Loucy (cell line): ENCODE measurements around the gene EIF2S3.

Source experiments
- H2AFZ ChIP-seq: fragments of 200-600 bp; sonication (generic); 2 replicates; pipeline ENCODE4 v1.6.0; 2016; ENCODE audit warnings: antibody characterized with exemption, mild to moderate bottlenecking, low read length, moderate library complexity
- H3F3A ChIP-seq: fragments of 200-600 bp; 2 replicates; pipeline ENCODE4 v1.6.0; 2016; ENCODE audit warnings: antibody characterized with exemption, low read depth, mild to moderate bottlenecking
- H3K27me3 ChIP-seq: fragments of 200-600 bp; sonication (generic); 2 replicates; pipeline ENCODE4 v1.6.1; 2014; ENCODE audit warnings: low read length, mild to moderate bottlenecking; ENCODE audit not compliant: insufficient read depth, poor library complexity, severe bottlenecking
- H3K36me3 ChIP-seq: fragments of 200-600 bp; sonication (generic); 2 replicates; pipeline ENCODE4 v1.6.1; 2016; ENCODE audit warnings: low read length; ENCODE audit not compliant: insufficient read depth
- H3K4me1 ChIP-seq: fragments of 200-600 bp; sonication (generic); 2 replicates; pipeline ENCODE4 v1.5.1; 2014; ENCODE audit warnings: low read length, mild to moderate bottlenecking; ENCODE audit not compliant: insufficient read depth, poor library complexity, severe bottlenecking
- H3K4me2 ChIP-seq: fragments of 200-600 bp; sonication (generic); 2 replicates; pipeline ENCODE4 v1.6.0; 2014; ENCODE audit warnings: antibody characterized with exemption, low read length, low read depth, mild to moderate bottlenecking; ENCODE audit not compliant: poor library complexity, severe bottlenecking
- H3K4me3 ChIP-seq: fragments of 200-600 bp; sonication (generic); 2 replicates; pipeline ENCODE4 v1.5.1; 2014; ENCODE audit warnings: low read length, mild to moderate bottlenecking, mixed read lengths; ENCODE audit not compliant: poor library complexity, severe bottlenecking
- H3K79me2 ChIP-seq: fragments of 200-600 bp; sonication (generic); 2 replicates; pipeline ENCODE4 v1.6.1; 2014; ENCODE audit warnings: low read length; ENCODE audit not compliant: insufficient read depth
- H3K9ac ChIP-seq: fragments of 200-600 bp; sonication (generic); 2 replicates; pipeline ENCODE4 v1.6.0; 2014; ENCODE audit warnings: mild to moderate bottlenecking, low read depth, low read length, moderate library complexity; ENCODE audit not compliant: poor library complexity, severe bottlenecking
- H3K9me2 ChIP-seq: fragments of 200-600 bp; sonication (generic); replicated peaks from 2 replicates; pipeline ENCODE4 v1.6.1; 2016; ENCODE audit warnings: low read depth, low read length, mixed read lengths
- H3K9me3 ChIP-seq: fragments of 200-600 bp; sonication (generic); 2 replicates; pipeline ENCODE4 v1.6.1; 2014; ENCODE audit warnings: mild to moderate bottlenecking, antibody characterized with exemption, low read length, low read depth; ENCODE audit not compliant: insufficient read depth
- H4K20me1 ChIP-seq: fragments of 200-600 bp; sonication (generic); 2 replicates; pipeline ENCODE4 v1.6.0; 2014; ENCODE audit warnings: antibody characterized with exemption, low read length, mild to moderate bottlenecking; ENCODE audit not compliant: insufficient read depth, poor library complexity, severe bottlenecking
- CTCF ChIP-seq: fragments of 200-600 bp; sonication (generic); conservative IDR thresholded peaks from 2 replicates; pipeline ENCODE4 v1.5.1; 2014; ENCODE audit warnings: mild to moderate bottlenecking, antibody characterized with exemption, low read length
- EZH2phosphoT487 ChIP-seq: fragments of 200-600 bp; IDR thresholded peaks from 2 replicates; pipeline ENCODE4 v1.6.1; 2018; ENCODE audit warnings: antibody characterized with exemption, mild to moderate bottlenecking, moderate library complexity, borderline replicate concordance

The EIF2S3 gene

GRCh38 chrX:24082447-24082846, 27.7 kb downstream of the EIF2S3 start:
- Histone ChIP-seq H3K27me3 (no peaks in the 10 kb centered on the region), H3K4me1 (no peaks in the 10 kb centered on the region), H3K4me2 (no peak overlapping the region), H3K9ac (no peak overlapping the region), H3K9me3 (no peaks in the 10 kb centered on the region), H4K20me1 (no peaks in the 10 kb centered on the region), H3K9me2 (no peaks in the 10 kb centered on the region), H2AFZ (no peak overlapping the region), H3K36me3 (peaks cover 3% of the 10 kb centered on the region; the same call in 1 of the 2 replicates), H3K4me3 (no peak overlapping the region), H3K79me2 (no peaks in the 10 kb centered on the region), H3F3A (no peaks in the 10 kb centered on the region)
- TF ChIP-seq CTCF (no peak), EZH2phosphoT487 (no peak)

- Histone ChIP-seq H3K9me2 (no peaks in the 10 kb centered on the region), H2AFZ (no peak overlapping the region), H3K9me3 (no peaks in the 10 kb centered on the region), H3F3A (no peaks in the 10 kb centered on the region), H3K9ac (no peak overlapping the region), H3K4me3 (no peak overlapping the region), H4K20me1 (no peaks in the 10 kb centered on the region), H3K4me1 (no peaks in the 10 kb centered on the region), H3K4me2 (no peak overlapping the region), H3K27me3 (no peaks in the 10 kb centered on the region), H3K79me2 (no peaks in the 10 kb centered on the region), H3K36me3 (no peaks in the 10 kb centered on the region)
- TF ChIP-seq EZH2phosphoT487 (no peak), CTCF (no peak)
These were observed 30.3 kb downstream of the EIF2S3 start for GRCh38 chrX:24085101-24085500.

GRCh38 chrX:24090300-24091200, 35.8 kb downstream of the EIF2S3 start:
- no peaks in the 10 kb centered on the region for H3K79me2 ChIP-seq
- H3F3A ChIP-seq = no peaks in the 10 kb centered on the region
- H3K9me3 ChIP-seq = no peaks in the 10 kb centered on the region
- H3K4me3 ChIP-seq = no peak overlapping the region
- TF ChIP-seq EZH2phosphoT487 (no peak), CTCF (no peak)
- H3K4me1 ChIP-seq = no peaks in the 10 kb centered on the region
- H3K9me2 ChIP-seq = no peaks in the 10 kb centered on the region
- H4K20me1 ChIP-seq = no peaks in the 10 kb centered on the region
- H3K36me3 ChIP-seq = no peaks in the 10 kb centered on the region
- H3K4me2 ChIP-seq = no peak overlapping the region
- no peak overlapping the region for H3K9ac ChIP-seq
- no peak overlapping the region for H2AFZ ChIP-seq
- no peaks in the 10 kb centered on the region for H3K27me3 ChIP-seq
